AG04449 (cell line): ENCODE results near the gene RAB3C.

Source experiments
- CTCF ChIA-PET: fragments of 350-600 bp; formaldehyde crosslinking; extraction: SDS; loops from one replicate; lab custom pipeline; 2021; ENCODE audit warnings: antibody characterized with exemption; lab: Yijun Ruan, JAX
- POLR2A ChIA-PET: fragments of 400-600, 350-600 bp; formaldehyde crosslinking; extraction: SDS; loops from one replicate; lab custom pipeline; 2020; ENCODE audit warnings: antibody characterized with exemption, inconsistent platforms; lab: Yijun Ruan, JAX
- DNase-seq: peaks from one replicate; pipeline ENCODE4 v3.0.0-alpha.2; 2010; ENCODE audit warnings: low read depth, low spot score
- H3K4me3 ChIP-seq: 2 replicates; pipeline ENCODE4 v1.5.1; 2011; ENCODE audit warnings: low read depth, mild to moderate bottlenecking, control low read depth, low read length
- TF ChIP-seq, protein P1 (sequence below): IDR thresholded peaks from one replicate; pipeline ENCODE4 v1.5.1; 2011; ENCODE audit warnings: mild to moderate bottlenecking, moderate library complexity, low read length, control low read depth, inconsistent platforms; ENCODE audit not compliant: insufficient read depth; ENCODE audit errors: missing control alignments

The RAB3C gene

DNA sequence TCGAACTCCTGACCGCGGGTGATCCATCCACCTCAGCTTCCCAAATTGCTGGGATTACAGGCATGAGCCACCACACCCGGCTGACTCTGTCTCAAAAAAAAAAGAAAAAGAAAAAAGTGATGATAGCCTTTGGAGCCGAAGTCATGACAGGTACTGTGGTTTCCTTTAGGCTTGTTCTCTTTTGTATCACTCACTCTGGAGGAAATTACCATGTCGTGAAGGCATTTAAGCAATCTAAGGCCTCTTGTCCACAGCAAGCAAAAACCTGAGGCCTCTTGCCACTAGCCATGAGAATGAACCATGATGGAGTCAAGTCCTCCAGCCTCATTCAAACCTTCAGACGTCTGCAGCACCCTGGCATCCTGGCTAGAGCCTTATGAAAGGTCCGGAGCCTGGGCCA is 286.1 kb downstream of the RAB3C start:
- no peak for DNase-seq
- CTCF ChIA-PET, result interaction anchor here (1.2 to 8.7 kb wide), 3 partner anchors 15 to 305 kb away, joined by 5 to 95 read pairs (median 7); no protein-coding TSS in a partner anchor
- TF ChIP-seq, protein P1, sequence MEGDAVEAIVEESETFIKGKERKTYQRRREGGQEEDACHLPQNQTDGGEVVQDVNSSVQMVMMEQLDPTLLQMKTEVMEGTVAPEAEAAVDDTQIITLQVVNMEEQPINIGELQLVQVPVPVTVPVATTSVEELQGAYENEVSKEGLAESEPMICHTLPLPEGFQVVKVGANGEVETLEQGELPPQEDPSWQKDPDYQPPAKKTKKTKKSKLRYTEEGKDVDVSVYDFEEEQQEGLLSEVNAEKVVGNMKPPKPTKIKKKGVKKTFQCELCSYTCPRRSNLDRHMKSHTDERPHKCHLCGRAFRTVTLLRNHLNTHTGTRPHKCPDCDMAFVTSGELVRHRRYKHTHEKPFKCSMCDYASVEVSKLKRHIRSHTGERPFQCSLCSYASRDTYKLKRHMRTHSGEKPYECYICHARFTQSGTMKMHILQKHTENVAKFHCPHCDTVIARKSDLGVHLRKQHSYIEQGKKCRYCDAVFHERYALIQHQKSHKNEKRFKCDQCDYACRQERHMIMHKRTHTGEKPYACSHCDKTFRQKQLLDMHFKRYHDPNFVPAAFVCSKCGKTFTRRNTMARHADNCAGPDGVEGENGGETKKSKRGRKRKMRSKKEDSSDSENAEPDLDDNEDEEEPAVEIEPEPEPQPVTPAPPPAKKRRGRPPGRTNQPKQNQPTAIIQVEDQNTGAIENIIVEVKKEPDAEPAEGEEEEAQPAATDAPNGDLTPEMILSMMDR, result no peak
- no peak overlapping the region for H3K4me3 ChIP-seq
- POLR2A ChIA-PET, result no interaction called here

DNA sequence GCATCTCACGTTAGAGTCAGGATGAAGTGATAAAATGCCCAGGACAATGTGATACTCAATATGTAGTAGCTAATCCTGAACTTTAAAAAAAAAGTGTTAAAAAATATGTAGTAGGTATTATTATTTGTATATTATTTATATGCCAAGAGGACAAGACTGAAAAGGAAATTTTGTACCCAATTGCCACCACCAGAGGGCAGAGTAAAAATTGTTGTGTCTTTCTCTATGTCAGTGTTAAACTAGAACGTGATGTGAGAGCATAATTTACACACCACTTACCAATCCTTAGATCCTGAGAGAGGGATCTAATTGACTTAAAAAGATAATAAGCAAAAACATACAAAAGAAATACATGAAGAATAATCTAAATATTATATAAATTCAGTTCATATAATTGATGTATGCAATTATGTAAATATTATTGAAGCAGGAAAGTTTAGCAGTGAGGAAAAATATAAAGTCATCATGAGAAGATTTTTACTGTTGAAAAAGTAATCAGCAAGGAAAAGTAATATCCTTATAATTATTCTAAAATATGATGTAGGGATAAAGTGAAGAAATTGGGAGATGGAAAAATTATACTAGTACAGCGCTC is 288.9 kb downstream of the RAB3C start:
- CTCF ChIA-PET, result interaction anchor here (0.7 to 8.7 kb wide), 16 partner anchors 9 to 317 kb away, joined by 3 to 95 read pairs (median 4); no protein-coding TSS in a partner anchor

DNA sequence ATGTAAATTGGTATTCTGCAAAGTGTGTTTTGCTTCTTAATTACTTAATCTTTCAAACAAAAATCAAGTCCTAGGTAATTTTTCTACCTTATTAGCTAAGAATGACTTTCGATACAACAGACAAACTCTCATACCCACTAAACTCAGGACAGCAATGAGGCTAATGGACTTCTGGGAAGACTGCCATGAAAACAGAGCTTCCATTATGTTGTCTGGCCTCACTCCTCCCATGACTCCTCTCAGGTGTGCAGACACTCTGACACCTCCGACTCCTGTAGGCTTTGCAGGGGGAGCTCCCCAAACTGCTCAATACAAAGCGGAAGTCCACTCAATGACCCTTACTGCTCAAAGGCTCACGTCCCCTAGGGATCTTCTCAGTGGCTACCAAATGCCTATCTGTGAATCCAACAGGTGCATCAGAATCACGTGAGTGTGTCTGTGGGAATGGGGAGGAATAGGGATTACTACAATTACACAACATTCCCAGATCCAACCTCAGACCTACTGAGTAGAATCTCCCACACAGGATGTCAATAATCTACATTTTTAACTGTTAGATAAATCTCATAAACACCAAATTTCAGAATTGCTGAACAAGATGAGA is 289.9 kb downstream of the RAB3C start:
- H3K4me3 ChIP-seq, result no peak overlapping the region
- DNase-seq, result no peak
- TF ChIP-seq, protein P1, result no peak
- POLR2A ChIA-PET, result no interaction called here
- CTCF ChIA-PET, result interaction anchor here (0.8 to 8.7 kb wide), 11 partner anchors 8 to 395 kb away, joined by 3 to 95 read pairs (median 4); no protein-coding TSS in a partner anchor

More for the DNA sequence above, 288.9 kb downstream of the RAB3C start:
- TF ChIP-seq, protein P1, result peak; percentile 61
- POLR2A ChIA-PET, result no interaction called here
- H3K4me3 ChIP-seq, result no peak overlapping the region
- no peak for DNase-seq

DNA sequence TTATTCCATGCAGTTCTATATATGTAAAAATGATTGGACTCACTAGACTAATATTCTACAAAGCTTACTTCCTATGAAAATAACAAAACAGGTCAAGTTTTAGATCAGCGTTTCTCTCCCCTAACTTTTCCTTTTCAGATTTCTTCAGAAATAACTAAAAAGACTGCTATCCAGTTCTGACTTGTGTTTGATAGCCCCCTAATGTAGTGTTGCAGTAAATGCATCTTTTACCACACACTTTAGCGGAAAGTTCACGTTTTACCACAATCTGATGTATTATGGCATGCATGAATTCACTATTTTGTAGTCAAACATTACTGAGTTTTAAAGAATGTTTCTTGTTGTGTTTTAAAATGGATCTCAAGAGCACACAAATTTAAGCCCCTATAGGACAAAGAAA is 292.7 kb downstream of the RAB3C start:
- TF ChIP-seq, protein P1, result no peak
- ChIA-PET POLR2A (no interaction called here), CTCF (interaction anchor here (0.8 to 8.7 kb wide), 4 partner anchors 10 to 299 kb away, joined by 3 to 95 read pairs (median 7); no protein-coding TSS in a partner anchor)
- no peak for DNase-seq
- H3K4me3 ChIP-seq, result no peak overlapping the region

DNA sequence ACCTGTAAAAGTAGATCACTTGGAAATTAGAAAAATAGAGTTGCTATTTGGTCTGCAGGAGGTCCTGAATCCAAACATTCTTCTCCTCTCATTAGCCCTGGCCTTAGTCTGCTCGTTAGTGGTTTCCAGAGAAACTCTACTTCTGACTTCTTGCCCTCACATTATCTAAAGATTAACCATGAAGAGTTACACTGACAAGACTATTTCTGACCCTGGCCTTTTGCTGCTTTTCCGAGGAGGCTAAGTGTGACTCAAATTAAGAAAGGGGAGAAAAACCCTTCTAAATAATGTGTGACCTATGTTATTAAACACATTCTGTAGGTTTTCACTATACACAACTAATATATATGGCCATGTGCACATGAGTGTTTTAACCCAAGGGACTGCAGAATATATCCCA is 302.4 kb downstream of the RAB3C start:
- TF ChIP-seq, protein P1, result no peak
- DNase-seq, result no peak
- no peak overlapping the region for H3K4me3 ChIP-seq
- ChIA-PET CTCF (interaction anchor here (0.7 to 3.4 kb wide), 15 partner anchors 11 to 483 kb away, joined by 3 to 95 read pairs (median 12); no protein-coding TSS in a partner anchor), POLR2A (no interaction called here)
